Fibroblast of villous mesenchyme (primary cell): ENCODE measurements around the gene BEX3. TPM values are rescaled to one million over a fixed set of nuclear protein-coding genes. Genes with fewer than 3 reads are reported as not detected.

Source experiments
- DNase-seq: peaks from one replicate; pipeline ENCODE4 v3.0.0-alpha.2; 2010; ENCODE audit warnings: low read depth
- H3K4me3 ChIP-seq: 2 replicates; pipeline ENCODE4 v1.5.1; 2011; ENCODE audit warnings: low read depth, mild to moderate bottlenecking, low read length
- total RNA-seq: library from RNA; depleted of rRNA; stranded (reverse); fragments of >200 nt; gene quantifications from 2 replicates; pipeline ENCODE4 v1.2.3, GENCODE V29; 2012
- TF ChIP-seq, protein P1 (sequence below): IDR thresholded peaks from 2 replicates; pipeline ENCODE4 v1.5.1; 2012; ENCODE audit warnings: low read depth, mild to moderate bottlenecking, low read length; ENCODE audit not compliant: insufficient read depth

The BEX3 gene
- total RNA-seq, 1 donor, result 255 TPM

GRCh38 chrX:103396186-103396585 lies 19.8 kb downstream of the BEX3 start:
- TF ChIP-seq, protein P1, sequence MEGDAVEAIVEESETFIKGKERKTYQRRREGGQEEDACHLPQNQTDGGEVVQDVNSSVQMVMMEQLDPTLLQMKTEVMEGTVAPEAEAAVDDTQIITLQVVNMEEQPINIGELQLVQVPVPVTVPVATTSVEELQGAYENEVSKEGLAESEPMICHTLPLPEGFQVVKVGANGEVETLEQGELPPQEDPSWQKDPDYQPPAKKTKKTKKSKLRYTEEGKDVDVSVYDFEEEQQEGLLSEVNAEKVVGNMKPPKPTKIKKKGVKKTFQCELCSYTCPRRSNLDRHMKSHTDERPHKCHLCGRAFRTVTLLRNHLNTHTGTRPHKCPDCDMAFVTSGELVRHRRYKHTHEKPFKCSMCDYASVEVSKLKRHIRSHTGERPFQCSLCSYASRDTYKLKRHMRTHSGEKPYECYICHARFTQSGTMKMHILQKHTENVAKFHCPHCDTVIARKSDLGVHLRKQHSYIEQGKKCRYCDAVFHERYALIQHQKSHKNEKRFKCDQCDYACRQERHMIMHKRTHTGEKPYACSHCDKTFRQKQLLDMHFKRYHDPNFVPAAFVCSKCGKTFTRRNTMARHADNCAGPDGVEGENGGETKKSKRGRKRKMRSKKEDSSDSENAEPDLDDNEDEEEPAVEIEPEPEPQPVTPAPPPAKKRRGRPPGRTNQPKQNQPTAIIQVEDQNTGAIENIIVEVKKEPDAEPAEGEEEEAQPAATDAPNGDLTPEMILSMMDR, result no peak
- no peak for DNase-seq
- no peak overlapping the region for H3K4me3 ChIP-seq

GRCh38 chrX:103396660-103397059 lies 20.3 kb downstream of the BEX3 start:
- DNase-seq, result no peak
- TF ChIP-seq, protein P1, result no peak
- H3K4me3 ChIP-seq, result no peak overlapping the region

- no peak overlapping the region for H3K4me3 ChIP-seq
- DNase-seq, result no peak
- TF ChIP-seq, protein P1, result no peak
Observed at GRCh38 chrX:103397707-103398106, 21.4 kb downstream of the BEX3 start.

DNA sequence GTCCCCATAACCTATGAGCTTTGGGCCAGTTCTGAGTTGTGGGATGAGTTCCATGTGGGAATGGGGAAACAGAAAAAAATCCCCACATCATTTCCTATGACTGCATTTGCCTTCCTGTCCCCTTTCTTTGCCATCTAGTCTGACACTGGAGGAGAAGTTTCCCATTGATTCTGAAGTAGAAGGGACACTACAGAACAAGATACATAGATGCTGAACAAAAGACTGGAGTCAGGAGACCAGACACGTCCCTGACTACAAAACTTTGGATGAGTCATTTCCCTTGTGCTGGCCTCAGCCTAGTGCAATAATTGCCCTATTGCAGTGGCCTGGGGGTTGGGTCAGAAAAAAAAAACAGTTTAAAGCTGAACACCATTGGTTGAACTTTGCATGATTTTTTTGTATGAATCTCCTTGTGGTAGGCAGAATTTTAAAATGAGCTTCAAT lies 22.1 kb downstream of the BEX3 start:
- TF ChIP-seq, protein P1, result no peak
- H3K4me3 ChIP-seq, result no peak overlapping the region
- peak; percentile 79 for DNase-seq

GRCh38 chrX:103399744-103400143 lies 23.4 kb downstream of the BEX3 start:
- TF ChIP-seq, protein P1, result no peak
- no peak for DNase-seq
- H3K4me3 ChIP-seq, result no peak overlapping the region

- DNase-seq, result no peak
- no peak overlapping the region for H3K4me3 ChIP-seq
- TF ChIP-seq, protein P1, result no peak
Observed at GRCh38 chrX:103400931-103401330, 24.6 kb downstream of the BEX3 start.
